ENCODE data around the gene CEP126.

CEP126 gene

DNA sequence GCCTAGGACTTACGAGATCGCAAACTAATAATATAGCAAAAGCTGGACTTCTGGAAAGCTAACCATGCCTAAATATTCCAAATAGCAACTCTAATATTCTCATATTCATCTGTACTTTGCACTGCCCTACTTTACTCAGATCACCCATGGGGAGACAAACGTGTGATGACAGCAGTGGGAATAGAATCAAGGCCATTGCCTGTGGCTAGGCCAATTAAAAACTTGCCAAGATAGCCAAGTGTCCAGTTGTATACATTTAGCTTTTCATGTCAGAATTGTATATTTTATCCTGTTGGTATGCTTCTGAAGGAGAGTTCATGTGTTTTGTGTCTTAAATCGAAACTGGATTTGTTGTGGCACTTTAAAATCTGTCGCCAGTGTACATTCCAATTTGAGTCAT is 1.2 kb upstream of the CEP126 start:
- Histone ChIP-seq H3K79me2 (ENCODE audit: control insufficient read depth, low read length) (no peaks in the 10 kb centered on the region), H3K4me2 (ENCODE audit: low read length) (no peak overlapping the region), H3K9me3 (ENCODE audit: control insufficient read depth, insufficient read depth, low read length) (no peaks in the 10 kb centered on the region), H4K20me1 (ENCODE audit: control insufficient read depth, insufficient read depth, low read depth, low read length) (no peaks in the 10 kb centered on the region), H3K4me3 (ENCODE audit: low read length) (no peak overlapping the region), H3K4me1 (ENCODE audit: control insufficient read depth, low read length) (peaks cover 23% of the 10 kb centered on the region), H3F3A (ENCODE audit: control insufficient read depth, insufficient read depth) (peaks cover 3% of the 10 kb centered on the region; the same call in 1 of the 2 replicates), H3K27me3 (ENCODE audit: control insufficient read depth, low read length) (no peaks in the 10 kb centered on the region), H3K9me2 (replicated peaks; ENCODE audit: control insufficient read depth, low read length) (no peaks in the 10 kb centered on the region), H3K36me3 (ENCODE audit: control insufficient read depth, low read length) (no peaks in the 10 kb centered on the region; the same call in 1 of the 2 replicates), H3K27ac (ENCODE audit: low read depth, low read length) (no peak overlapping the region)
- TF ChIP-seq, protein P1, sequence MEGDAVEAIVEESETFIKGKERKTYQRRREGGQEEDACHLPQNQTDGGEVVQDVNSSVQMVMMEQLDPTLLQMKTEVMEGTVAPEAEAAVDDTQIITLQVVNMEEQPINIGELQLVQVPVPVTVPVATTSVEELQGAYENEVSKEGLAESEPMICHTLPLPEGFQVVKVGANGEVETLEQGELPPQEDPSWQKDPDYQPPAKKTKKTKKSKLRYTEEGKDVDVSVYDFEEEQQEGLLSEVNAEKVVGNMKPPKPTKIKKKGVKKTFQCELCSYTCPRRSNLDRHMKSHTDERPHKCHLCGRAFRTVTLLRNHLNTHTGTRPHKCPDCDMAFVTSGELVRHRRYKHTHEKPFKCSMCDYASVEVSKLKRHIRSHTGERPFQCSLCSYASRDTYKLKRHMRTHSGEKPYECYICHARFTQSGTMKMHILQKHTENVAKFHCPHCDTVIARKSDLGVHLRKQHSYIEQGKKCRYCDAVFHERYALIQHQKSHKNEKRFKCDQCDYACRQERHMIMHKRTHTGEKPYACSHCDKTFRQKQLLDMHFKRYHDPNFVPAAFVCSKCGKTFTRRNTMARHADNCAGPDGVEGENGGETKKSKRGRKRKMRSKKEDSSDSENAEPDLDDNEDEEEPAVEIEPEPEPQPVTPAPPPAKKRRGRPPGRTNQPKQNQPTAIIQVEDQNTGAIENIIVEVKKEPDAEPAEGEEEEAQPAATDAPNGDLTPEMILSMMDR (IDR thresholded peaks at IDR 0.05; ENCODE audit: low read depth, low read length, poor library complexity, severe bottlenecking): no peak
- TF ChIP-seq EZH2phosphoT487 (IDR thresholded peaks at IDR 0.05; ENCODE audit: borderline replicate concordance, low read length): no peak

DNA sequence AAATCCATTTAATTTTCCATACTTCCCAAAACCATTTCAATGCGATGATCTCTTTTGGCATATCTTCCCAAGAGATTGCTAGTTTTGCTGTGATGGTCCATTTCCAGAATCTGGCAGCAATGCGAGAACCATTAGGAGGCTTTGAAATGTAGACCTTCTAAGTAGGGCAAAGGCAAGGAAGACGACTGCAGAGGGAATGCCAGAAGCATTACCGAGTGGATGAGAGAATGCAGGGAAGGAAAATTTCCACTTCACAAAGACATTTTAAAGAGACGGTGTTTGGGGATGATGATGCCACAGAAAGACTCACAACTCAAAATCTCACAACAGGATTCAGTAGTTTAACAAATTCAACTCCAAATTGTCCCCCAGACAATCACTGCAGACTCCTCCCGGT is 471 bp upstream of the CEP126 start:
- Histone ChIP-seq H4K20me1 (ENCODE audit: control insufficient read depth, insufficient read depth, low read depth, low read length) (no peaks in the 10 kb centered on the region), H3F3A (ENCODE audit: control insufficient read depth, insufficient read depth) (peaks cover 3% of the 10 kb centered on the region; the same call in 1 of the 2 replicates), H3K9me2 (replicated peaks; ENCODE audit: control insufficient read depth, low read length) (no peaks in the 10 kb centered on the region), H3K79me2 (ENCODE audit: control insufficient read depth, low read length) (no peaks in the 10 kb centered on the region), H3K27me3 (ENCODE audit: control insufficient read depth, low read length) (no peaks in the 10 kb centered on the region), H3K4me2 (ENCODE audit: low read length) (peak overlapping the region; percentile 81), H3K27ac (ENCODE audit: low read depth, low read length) (no peak overlapping the region), H3K36me3 (ENCODE audit: control insufficient read depth, low read length) (no peaks in the 10 kb centered on the region; the same call in 1 of the 2 replicates), H3K4me1 (ENCODE audit: control insufficient read depth, low read length) (peaks cover 23% of the 10 kb centered on the region), H3K4me3 (ENCODE audit: low read length) (peak overlapping the region; percentile 87), H3K9me3 (ENCODE audit: control insufficient read depth, insufficient read depth, low read length) (no peaks in the 10 kb centered on the region)
- TF ChIP-seq, protein P1 (IDR thresholded peaks at IDR 0.05; ENCODE audit: low read depth, low read length, poor library complexity, severe bottlenecking): no peak
- TF ChIP-seq EZH2phosphoT487 (IDR thresholded peaks at IDR 0.05; ENCODE audit: borderline replicate concordance, low read length): no peak

DNA sequence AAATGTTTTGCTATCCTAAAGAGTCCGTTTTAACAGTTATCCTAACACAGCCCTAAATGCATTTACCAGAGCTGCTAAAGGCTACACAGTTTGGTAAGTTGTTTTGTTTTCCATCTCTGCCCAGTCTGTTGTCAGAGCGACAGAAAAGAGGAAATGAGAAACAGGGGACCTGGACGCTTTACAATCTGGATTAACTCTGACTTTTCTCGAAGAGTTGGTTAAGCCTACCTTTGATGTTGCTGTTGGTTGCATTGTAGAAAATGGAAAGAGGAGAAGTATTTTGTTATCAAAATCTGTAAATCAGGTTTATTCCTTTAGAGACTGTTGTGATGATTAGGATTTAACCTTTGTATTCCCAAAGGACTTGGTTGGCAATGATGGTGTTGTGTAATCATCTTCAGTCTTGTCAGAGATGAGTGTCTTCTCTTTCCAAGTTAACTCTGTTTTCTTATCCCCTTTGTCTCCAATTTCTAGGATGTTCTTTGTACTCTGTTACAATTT is 1.0 kb downstream of the CEP126 start:
- H3K27me3 ChIP-seq (ENCODE audit: control insufficient read depth, low read length): no peaks in the 10 kb centered on the region
- peak overlapping the region; percentile 87 for H3K4me3 ChIP-seq (ENCODE audit: low read length)
- no peaks in the 10 kb centered on the region for H3K9me3 ChIP-seq (ENCODE audit: control insufficient read depth, insufficient read depth, low read length)
- peak overlapping the region; percentile 81 for H3K4me2 ChIP-seq (ENCODE audit: low read length)
- H3K79me2 ChIP-seq (ENCODE audit: control insufficient read depth, low read length): no peaks in the 10 kb centered on the region
- peak overlapping the region; percentile 75 for H3K27ac ChIP-seq (ENCODE audit: low read depth, low read length)
- no peaks in the 10 kb centered on the region; the same call in 1 of the 2 replicates for H3K36me3 ChIP-seq (ENCODE audit: control insufficient read depth, low read length)
- peaks cover 7% of the 10 kb centered on the region; the same call in 1 of the 2 replicates for H3F3A ChIP-seq (ENCODE audit: control insufficient read depth, insufficient read depth)
- no peaks in the 10 kb centered on the region for H4K20me1 ChIP-seq (ENCODE audit: control insufficient read depth, insufficient read depth, low read depth, low read length)
- H3K4me1 ChIP-seq (ENCODE audit: control insufficient read depth, low read length): peaks cover 23% of the 10 kb centered on the region
- H3K9me2 ChIP-seq (replicated peaks; ENCODE audit: control insufficient read depth, low read length): no peaks in the 10 kb centered on the region
- TF ChIP-seq, protein P1 (IDR thresholded peaks at IDR 0.05; ENCODE audit: low read depth, low read length, poor library complexity, severe bottlenecking): no peak
- TF ChIP-seq EZH2phosphoT487 (IDR thresholded peaks at IDR 0.05; ENCODE audit: borderline replicate concordance, low read length): no peak
